Measurements from ENCODE around the gene ALDH3A2. TPM values are rescaled to one million over a fixed set of nuclear protein-coding genes. Genes with fewer than 3 reads are reported as not detected.

Gene ALDH3A2
- total and polyA plus RNA-seq, 2 of the 8 experiments (the other 6 are each of a cell fraction or from before 2014, with no cell fraction given), result 20.6 to 72.9 TPM

GRCh38 chr17:19659366-19660177 is 11.0 kb downstream of the ALDH3A2 start:
- Histone ChIP-seq H2AFZ (ENCODE audit: low read length) (no peak overlapping the region), H2BK20ac (ENCODE audit: low read length) (no peak overlapping the region), H3K23ac (ENCODE audit: insufficient read length) (no peak overlapping the region), H2BK120ac (replicated peaks; ENCODE audit: low read depth, low read length) (no peak overlapping the region), H3K4ac (replicated peaks; ENCODE audit: insufficient read length, low read depth, low read length) (no peak overlapping the region), H2AK5ac (ENCODE audit: low read depth, low read length) (no peak overlapping the region), H3K27ac (ENCODE audit: low read depth, low read length) (no peak overlapping the region), H3K23me2 (ENCODE audit: low read depth, low read length) (no peaks in the 10 kb centered on the region), H4K91ac (replicated peaks; ENCODE audit: insufficient read length, low read length) (no peak overlapping the region), H3K79me1 (ENCODE audit: low read depth, low read length) (no peaks in the 10 kb centered on the region; the same call in 1 of the 2 replicates), H3K9me3 (ENCODE audit: insufficient read depth in 2 of 2, low read depth in 1 of 2, low read length in 1 of 2) (peaks cover 2 to 10% of the 10 kb centered on the region in 2 experiments; a peak in 3 of 4 replicates), H2BK12ac (ENCODE audit: low read depth, low read length) (no peak overlapping the region), H3K79me2 (ENCODE audit: control insufficient read depth in 1 of 2, insufficient read depth in 2 of 2, low read length in 2 of 2) (peaks cover 4 to 11% of the 10 kb centered on the region in 2 experiments; a peak in 2 of 4 replicates), H4K8ac (ENCODE audit: extremely low read depth, insufficient read depth, low read length) (no peak overlapping the region), H3K4me1 (replicated peaks in 1 of 4; ENCODE audit: control insufficient read depth in 3 of 4, insufficient read depth in 4 of 4, low read length in 3 of 4) (peaks cover 0 to 7% (median 5%) of the 10 kb centered on the region in 4 experiments; a peak in 5 of 7 replicates), H3K56ac (replicated peaks; ENCODE audit: insufficient read length, low read depth, low read length) (no peak overlapping the region), H3K4me3 (ENCODE audit: extremely low read depth in 1 of 4, insufficient read depth in 2 of 4, low read depth in 3 of 4, low read length in 4 of 4) (no peak overlapping the region), H3K9ac (replicated peaks in 1 of 4; ENCODE audit: extremely low read depth in 1 of 4, low read depth in 3 of 4, low read length in 3 of 4) (no peak overlapping the region), H4K20me1 (replicated peaks in 1 of 2; ENCODE audit: control insufficient read depth in 1 of 2, insufficient read depth in 2 of 2, low read length in 2 of 2) (peaks cover 2 to 3% of the 10 kb centered on the region in 2 experiments), H4K5ac (ENCODE audit: insufficient read length, low read depth, low read length) (no peak overlapping the region), H3K36me3 (ENCODE audit: control insufficient read depth in 2 of 4, insufficient read depth in 4 of 4, low read length in 3 of 4) (peaks cover 6 to 44% (median 24%) of the 10 kb centered on the region in 4 experiments), H3K4me2 (ENCODE audit: insufficient read depth in 1 of 2, low read depth in 2 of 2, low read length in 2 of 2) (no peak overlapping the region), H3K27me3 (replicated peaks in 1 of 4; ENCODE audit: control insufficient read depth in 3 of 4, extremely low read depth in 1 of 4, insufficient read depth in 3 of 4, low read length in 3 of 4) (no peaks in the 10 kb centered on the region), H2BK5ac (ENCODE audit: low read depth, low read length) (no peak overlapping the region), H2BK15ac (ENCODE audit: low read length) (no peak overlapping the region), H3K18ac (ENCODE audit: extremely low read depth, low read length) (no peak overlapping the region), H3K14ac (ENCODE audit: insufficient read length) (no peak overlapping the region)
- POLR2A ChIA-PET (ENCODE audit: partially characterized antibody), result no interaction called here
- DNase-seq (ENCODE audit: low read depth in 1 of 2, low spot score in 2 of 2) (no peak), FAIRE-seq (no peak)
- TF ChIP-seq SIN3A (conservative IDR thresholded peaks at IDR 0.05 in 1 of 2, IDR thresholded peaks at IDR 0.05 in 1 of 2; ENCODE audit: low read depth in 1 of 2, low read length in 2 of 2), result no peak
- TF ChIP-seq SP2 (IDR thresholded peaks at IDR 0.05; ENCODE audit: low read length), result no peak
- WGBS, 2 experiments (ENCODE audit: extremely low coverage in 1 of 2, insufficient coverage in 1 of 2, insufficient read length in 1 of 2, insufficient replicate concordance in 2 of 2, low coverage in 1 of 2, low lambda C conversion rate in 2 of 2, missing lambda C conversion rate in 1 of 2), result 95% methylated on average over 7 of the region's 7 CpGs; no CpG with 5 or more reads in 1 of the 2 experiments
- CTCF ChIA-PET (ENCODE audit: partially characterized antibody), result interaction anchor here (1.2 to 2.3 kb wide), 3 partner anchors 11 to 19 kb away, joined by 3 to 5 read pairs (median 3); partner anchors contain the start of gene ALDH3A2

Measured in H1 (cell line).